ENCODE data around the gene NCOA3. TPM values are rescaled to one million over a fixed set of nuclear protein-coding genes. Genes with fewer than 3 reads are reported as not detected.

The NCOA3 gene
- total and polyA plus RNA-seq, 12 donors, result 8.0 to 30.2 (median 21.4) TPM

DNA sequence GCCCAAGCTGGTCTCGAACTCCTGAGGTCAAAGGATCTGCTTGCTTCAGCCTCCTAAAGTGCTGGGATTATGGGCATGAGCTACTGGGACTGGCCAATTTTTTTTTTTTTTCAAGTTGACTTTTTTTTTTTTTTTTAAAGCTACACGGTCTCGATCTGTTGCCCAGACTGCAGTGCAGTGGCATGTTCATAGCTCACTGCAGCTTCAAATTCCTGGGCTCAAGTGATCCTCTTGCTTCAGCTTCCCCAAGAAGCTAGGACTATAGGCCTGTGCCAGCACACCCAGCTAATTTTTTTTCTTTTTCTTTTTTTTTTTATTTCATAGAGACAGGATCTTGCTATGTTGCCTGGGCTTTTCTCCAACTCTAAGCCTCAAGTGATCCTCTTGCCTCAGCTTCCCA lies 59.5 kb downstream of the NCOA3 start:
- peak; percentile 19 to 63 (median 42) for ATAC-seq
- DNase-seq, result no peak
- TF ChIP-seq, protein P1, sequence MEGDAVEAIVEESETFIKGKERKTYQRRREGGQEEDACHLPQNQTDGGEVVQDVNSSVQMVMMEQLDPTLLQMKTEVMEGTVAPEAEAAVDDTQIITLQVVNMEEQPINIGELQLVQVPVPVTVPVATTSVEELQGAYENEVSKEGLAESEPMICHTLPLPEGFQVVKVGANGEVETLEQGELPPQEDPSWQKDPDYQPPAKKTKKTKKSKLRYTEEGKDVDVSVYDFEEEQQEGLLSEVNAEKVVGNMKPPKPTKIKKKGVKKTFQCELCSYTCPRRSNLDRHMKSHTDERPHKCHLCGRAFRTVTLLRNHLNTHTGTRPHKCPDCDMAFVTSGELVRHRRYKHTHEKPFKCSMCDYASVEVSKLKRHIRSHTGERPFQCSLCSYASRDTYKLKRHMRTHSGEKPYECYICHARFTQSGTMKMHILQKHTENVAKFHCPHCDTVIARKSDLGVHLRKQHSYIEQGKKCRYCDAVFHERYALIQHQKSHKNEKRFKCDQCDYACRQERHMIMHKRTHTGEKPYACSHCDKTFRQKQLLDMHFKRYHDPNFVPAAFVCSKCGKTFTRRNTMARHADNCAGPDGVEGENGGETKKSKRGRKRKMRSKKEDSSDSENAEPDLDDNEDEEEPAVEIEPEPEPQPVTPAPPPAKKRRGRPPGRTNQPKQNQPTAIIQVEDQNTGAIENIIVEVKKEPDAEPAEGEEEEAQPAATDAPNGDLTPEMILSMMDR (IDR thresholded peaks at IDR 0.05), result no peak
- Histone ChIP-seq H3K4me1 (peaks cover 3 to 97% (median 74%) of the 10 kb centered on the region in 9 donors), H3K36me3 (no peaks in the 10 kb centered on the region), H3K9me3 (no peaks in the 10 kb centered on the region), H3K4me3 (no peak overlapping the region), H3K27ac (peak overlapping the region in 1 of 10 donors; percentile 5), H3K27me3 (no peaks in the 10 kb centered on the region)
- WGBS, 2 donors, result 34 to 38% methylated on average over 3 of the region's 3 CpGs
- intact Hi-C loops (cut with DNase I), result loop anchor here in 2 of 10 donors (5.0 to 10.0 kb wide), 2 partner anchors 54 to 59 kb away; partner anchors contain the start of gene NCOA3 (in 1 of the 2)

GRCh38 chr20:47561603-47562583 lies 60.2 kb downstream of the NCOA3 start:
- ATAC-seq, result no peak
- 84 to 90% methylated on average over 4 of the region's 4 CpGs for WGBS, 2 donors
- Histone ChIP-seq H3K27me3 (no peaks in the 10 kb centered on the region), H3K4me3 (no peak overlapping the region), H3K36me3 (no peaks in the 10 kb centered on the region), H3K9me3 (no peaks in the 10 kb centered on the region), H3K4me1 (peaks cover 3 to 97% (median 70%) of the 10 kb centered on the region in 9 donors), H3K27ac (peak overlapping the region in 1 of 10 donors; percentile 5)
- intact Hi-C loops (cut with DNase I), result loop anchor here in 2 of 10 donors (5.0 to 10.0 kb wide), 2 partner anchors 53 to 60 kb away; partner anchors contain the start of gene NCOA3 (in 1 of the 2)
- TF ChIP-seq, protein P1 (IDR thresholded peaks at IDR 0.05), result no peak
- no peak for DNase-seq

- peaks cover 9 to 78% (median 49%) of the 10 kb centered on the region in 9 donors for H3K4me1 ChIP-seq
- peaks cover 0 to 13% (median 0%) of the 10 kb centered on the region in 9 donors for H3K36me3 ChIP-seq
- H3K4me3 ChIP-seq, result no peak overlapping the region
- peaks cover 0 to 9% (median 2%) of the 10 kb centered on the region in 11 donors for H3K9me3 ChIP-seq
- TF ChIP-seq, protein P1 (IDR thresholded peaks at IDR 0.05), result no peak
- H3K27me3 ChIP-seq, result no peaks in the 10 kb centered on the region
- H3K27ac ChIP-seq, result peak overlapping the region in 1 of 10 donors; percentile 45
- no peak for DNase-seq
- WGBS, 2 donors, result 94 to 97% methylated on average over 5 of the region's 5 CpGs
- intact Hi-C loops (cut with DNase I), result loop anchor here in 1 of 10 donors (10.0 kb wide), 1 partner anchor 49 kb away; no protein-coding TSS in a partner anchor
- ATAC-seq, result no peak
These were observed 64.6 kb downstream of the NCOA3 start for GRCh38 chr20:47566269-47566668.

- Histone ChIP-seq H3K27ac (peak overlapping the region; percentile 18 to 87 (median 54)), H3K4me1 (peaks cover 9 to 64% (median 40%) of the 10 kb centered on the region in 9 donors), H3K9me3 (peaks cover 0 to 18% (median 9%) of the 10 kb centered on the region in 11 donors), H3K27me3 (no peaks in the 10 kb centered on the region), H3K4me3 (no peak overlapping the region), H3K36me3 (peaks cover 0 to 24% (median 0%) of the 10 kb centered on the region in 9 donors)
- ATAC-seq (peak; percentile 32 to 80 (median 64)), DNase-seq (peak in 1 of 2 donors; percentile 52)
- TF ChIP-seq, protein P1 (IDR thresholded peaks at IDR 0.05), result no peak
- intact Hi-C loops (cut with DNase I), result loop anchor here in 1 of 10 donors (10.0 kb wide), 1 partner anchor 47 kb away; no protein-coding TSS in a partner anchor
- 4 to 7% methylated on average over 2 of the region's 2 CpGs for WGBS, 2 donors
These were observed 66.3 kb downstream of the NCOA3 start for GRCh38 chr20:47568019-47568418.
